ENCODE measurements around the gene HERC4. TPM values are rescaled to one million over a fixed set of nuclear protein-coding genes. Genes with fewer than 3 reads are reported as not detected.
"Not testable (repeated sequence)": the region's sequence is repeated elsewhere in the genome, so short reads cannot be mapped to it uniquely, and the experiment has no call there.

HERC4 gene
- total RNA-seq, 1 experiment from 2014 or later, result 39.4 TPM

DNA sequence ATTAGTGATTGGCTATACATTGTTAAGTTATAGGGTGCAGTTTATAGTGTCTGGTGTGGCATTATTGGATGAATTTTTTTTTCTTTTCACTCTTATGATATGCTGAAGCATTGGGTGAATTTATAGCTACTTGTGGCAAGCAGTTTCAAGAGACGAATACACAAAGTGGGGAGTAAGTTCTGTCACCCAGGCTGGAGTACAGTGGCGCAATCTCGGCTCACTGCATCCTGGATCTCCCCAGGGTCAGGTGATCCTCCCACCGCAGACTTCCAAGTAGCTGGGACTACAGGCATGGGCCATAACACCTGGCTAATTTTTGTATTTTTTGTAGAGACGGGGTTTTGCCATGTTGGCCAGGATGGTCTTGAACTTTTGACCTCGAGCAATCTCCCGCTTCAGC lies 196.9 kb downstream of the HERC4 start:
- ChIA-PET CTCF (interaction anchor here (0.5 to 2.3 kb wide), 2 partner anchors 90 to 718 kb away, joined by 4 to 8 read pairs; no protein-coding TSS in a partner anchor), POLR2A (interaction anchor here (0.6 to 1.4 kb wide), 2 partner anchors 16 to 22 kb away, joined by 3 to 4 read pairs; no protein-coding TSS in a partner anchor)
- no peaks in the 10 kb centered on the region for H3K36me3 Mint-ChIP-seq
- peak; percentile 38; the same call in 1 of the 2 replicates for ATAC-seq
- TF ChIP-seq ZNF671 (CRISPR knock-in tag; IDR thresholded peaks at IDR 0.05) (no peak), ZNF317 (CRISPR knock-in tag; IDR thresholded peaks at IDR 0.05; ENCODE audit: borderline replicate concordance, low read depth) (no peak), ZNF423 (CRISPR knock-in tag; IDR thresholded peaks at IDR 0.05) (no peak), OVOL2 (CRISPR knock-in tag; IDR thresholded peaks at IDR 0.05; ENCODE audit: borderline replicate concordance) (no peak), CREB1 (CRISPR knock-in tag; IDR thresholded peaks at IDR 0.05) (no peak), ZNF263 (CRISPR knock-in tag; IDR thresholded peaks at IDR 0.05; ENCODE audit: low read depth) (no peak)
- TF ChIP-seq, protein P1, sequence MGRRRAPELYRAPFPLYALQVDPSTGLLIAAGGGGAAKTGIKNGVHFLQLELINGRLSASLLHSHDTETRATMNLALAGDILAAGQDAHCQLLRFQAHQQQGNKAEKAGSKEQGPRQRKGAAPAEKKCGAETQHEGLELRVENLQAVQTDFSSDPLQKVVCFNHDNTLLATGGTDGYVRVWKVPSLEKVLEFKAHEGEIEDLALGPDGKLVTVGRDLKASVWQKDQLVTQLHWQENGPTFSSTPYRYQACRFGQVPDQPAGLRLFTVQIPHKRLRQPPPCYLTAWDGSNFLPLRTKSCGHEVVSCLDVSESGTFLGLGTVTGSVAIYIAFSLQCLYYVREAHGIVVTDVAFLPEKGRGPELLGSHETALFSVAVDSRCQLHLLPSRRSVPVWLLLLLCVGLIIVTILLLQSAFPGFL (CRISPR knock-in tag; IDR thresholded peaks at IDR 0.05; ENCODE audit: borderline replicate concordance), result no peak
- TF ChIP-seq, protein P2, sequence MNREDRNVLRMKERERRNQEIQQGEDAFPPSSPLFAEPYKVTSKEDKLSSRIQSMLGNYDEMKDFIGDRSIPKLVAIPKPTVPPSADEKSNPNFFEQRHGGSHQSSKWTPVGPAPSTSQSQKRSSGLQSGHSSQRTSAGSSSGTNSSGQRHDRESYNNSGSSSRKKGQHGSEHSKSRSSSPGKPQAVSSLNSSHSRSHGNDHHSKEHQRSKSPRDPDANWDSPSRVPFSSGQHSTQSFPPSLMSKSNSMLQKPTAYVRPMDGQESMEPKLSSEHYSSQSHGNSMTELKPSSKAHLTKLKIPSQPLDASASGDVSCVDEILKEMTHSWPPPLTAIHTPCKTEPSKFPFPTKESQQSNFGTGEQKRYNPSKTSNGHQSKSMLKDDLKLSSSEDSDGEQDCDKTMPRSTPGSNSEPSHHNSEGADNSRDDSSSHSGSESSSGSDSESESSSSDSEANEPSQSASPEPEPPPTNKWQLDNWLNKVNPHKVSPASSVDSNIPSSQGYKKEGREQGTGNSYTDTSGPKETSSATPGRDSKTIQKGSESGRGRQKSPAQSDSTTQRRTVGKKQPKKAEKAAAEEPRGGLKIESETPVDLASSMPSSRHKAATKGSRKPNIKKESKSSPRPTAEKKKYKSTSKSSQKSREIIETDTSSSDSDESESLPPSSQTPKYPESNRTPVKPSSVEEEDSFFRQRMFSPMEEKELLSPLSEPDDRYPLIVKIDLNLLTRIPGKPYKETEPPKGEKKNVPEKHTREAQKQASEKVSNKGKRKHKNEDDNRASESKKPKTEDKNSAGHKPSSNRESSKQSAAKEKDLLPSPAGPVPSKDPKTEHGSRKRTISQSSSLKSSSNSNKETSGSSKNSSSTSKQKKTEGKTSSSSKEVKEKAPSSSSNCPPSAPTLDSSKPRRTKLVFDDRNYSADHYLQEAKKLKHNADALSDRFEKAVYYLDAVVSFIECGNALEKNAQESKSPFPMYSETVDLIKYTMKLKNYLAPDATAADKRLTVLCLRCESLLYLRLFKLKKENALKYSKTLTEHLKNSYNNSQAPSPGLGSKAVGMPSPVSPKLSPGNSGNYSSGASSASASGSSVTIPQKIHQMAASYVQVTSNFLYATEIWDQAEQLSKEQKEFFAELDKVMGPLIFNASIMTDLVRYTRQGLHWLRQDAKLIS (CRISPR knock-in tag; IDR thresholded peaks at IDR 0.05; ENCODE audit: borderline replicate concordance), result no peak
- TF ChIP-seq, protein P3, sequence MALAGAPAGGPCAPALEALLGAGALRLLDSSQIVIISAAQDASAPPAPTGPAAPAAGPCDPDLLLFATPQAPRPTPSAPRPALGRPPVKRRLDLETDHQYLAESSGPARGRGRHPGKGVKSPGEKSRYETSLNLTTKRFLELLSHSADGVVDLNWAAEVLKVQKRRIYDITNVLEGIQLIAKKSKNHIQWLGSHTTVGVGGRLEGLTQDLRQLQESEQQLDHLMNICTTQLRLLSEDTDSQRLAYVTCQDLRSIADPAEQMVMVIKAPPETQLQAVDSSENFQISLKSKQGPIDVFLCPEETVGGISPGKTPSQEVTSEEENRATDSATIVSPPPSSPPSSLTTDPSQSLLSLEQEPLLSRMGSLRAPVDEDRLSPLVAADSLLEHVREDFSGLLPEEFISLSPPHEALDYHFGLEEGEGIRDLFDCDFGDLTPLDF (CRISPR knock-in tag; IDR thresholded peaks at IDR 0.05), result no peak
- DNase-seq (ENCODE audit: low spot score), result no peak
- no peak overlapping the region for H3K27ac Mint-ChIP-seq
- H3K27me3 Mint-ChIP-seq (ENCODE audit: low read depth), result no peaks in the 10 kb centered on the region
- peaks cover 3% of the 10 kb centered on the region for H3K4me1 Mint-ChIP-seq
- H3K9me3 Mint-ChIP-seq, result no peaks in the 10 kb centered on the region
- H3K4me3 Mint-ChIP-seq, result no peak overlapping the region

DNA sequence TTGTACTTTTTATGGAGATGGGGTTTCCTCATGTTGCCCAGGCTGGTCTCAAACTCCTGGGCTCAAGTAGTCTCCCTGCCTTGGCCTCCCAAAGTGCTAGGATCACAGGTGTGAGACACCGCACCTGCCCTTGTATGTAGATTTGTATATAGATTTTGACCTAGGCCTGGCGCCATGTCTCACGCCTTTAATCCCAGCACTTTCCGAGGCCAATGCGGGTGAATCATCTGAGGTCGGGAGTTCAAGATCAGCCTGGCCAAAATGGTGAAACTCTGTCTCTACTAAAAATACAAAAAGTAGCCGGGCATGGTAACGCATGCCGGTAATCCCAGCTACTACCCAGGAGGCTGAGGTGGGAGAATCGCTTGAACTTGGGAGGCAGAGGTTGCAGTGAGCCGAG lies 197.7 kb downstream of the HERC4 start:
- H3K27ac Mint-ChIP-seq; DNase-seq (ENCODE audit: low spot score); H3K36me3 Mint-ChIP-seq; H3K4me1 Mint-ChIP-seq; H3K27me3 Mint-ChIP-seq (ENCODE audit: low read depth); ATAC-seq; H3K4me3 Mint-ChIP-seq; POLR2A ChIA-PET; H3K9me3 Mint-ChIP-seq: not testable (repeated sequence)
- CTCF ChIA-PET, result interaction anchor here (0.6 to 2.3 kb wide), 3 partner anchors 89 to 573 kb away, joined by 3 to 8 read pairs (median 4); no protein-coding TSS in a partner anchor

DNA sequence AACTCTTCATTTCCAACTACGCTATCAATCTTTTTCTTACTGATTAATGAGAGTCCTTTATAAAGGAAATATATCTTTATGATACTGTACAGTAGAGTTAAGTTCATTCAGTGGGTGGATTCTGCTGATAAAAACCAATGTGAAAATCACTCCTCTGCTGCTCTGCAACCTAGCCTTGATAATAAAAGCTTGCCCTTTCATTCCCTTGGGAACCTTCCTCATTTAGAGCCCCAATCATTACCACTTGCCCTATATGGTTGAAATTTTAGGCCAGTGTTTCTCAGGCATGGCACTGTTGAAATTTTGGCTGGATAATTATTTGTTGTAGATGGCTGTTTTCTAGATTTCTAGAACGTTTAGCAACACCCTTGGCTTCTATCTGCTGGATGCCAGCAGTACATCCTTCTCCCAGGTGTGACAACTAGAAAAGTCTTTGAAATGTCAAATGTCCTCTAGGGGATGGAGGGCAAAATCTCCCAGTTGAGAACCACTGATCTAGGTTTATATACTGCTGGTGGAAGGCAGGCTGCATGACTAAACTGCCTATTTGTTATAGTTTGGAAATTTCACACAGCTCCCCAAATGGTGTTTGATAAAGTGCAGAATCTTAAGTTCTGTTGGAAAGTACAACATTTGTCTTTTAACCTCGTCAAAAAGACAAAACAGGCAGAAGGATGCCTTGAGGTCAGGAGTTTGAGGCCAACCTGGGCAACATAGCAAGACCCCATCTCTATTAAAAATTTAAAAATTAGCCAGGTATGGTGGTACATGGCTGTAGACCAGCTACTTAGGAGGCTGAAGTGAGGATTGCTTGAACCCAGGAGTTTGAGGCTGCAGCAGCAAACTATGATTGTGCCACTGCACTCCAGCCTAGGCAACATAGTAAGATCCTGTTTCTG lies 199.5 kb downstream of the HERC4 start:
- Mint-ChIP-seq H3K36me3 (no peaks in the 10 kb centered on the region), H3K27ac (peak overlapping the region; percentile 11; the same call in 1 of the 2 replicates), H3K4me3 (no peak overlapping the region), H3K4me1 (peaks cover 3% of the 10 kb centered on the region; the same call in 1 of the 2 replicates), H3K27me3 (ENCODE audit: low read depth) (no peaks in the 10 kb centered on the region), H3K9me3 (no peaks in the 10 kb centered on the region)
- DNase-seq (ENCODE audit: low spot score), result no peak
- ChIA-PET CTCF (no interaction called here), POLR2A (no interaction called here)
- TF ChIP-seq FOXP1 (CRISPR knock-in tag; IDR thresholded peaks at IDR 0.05; ENCODE audit: borderline replicate concordance), result no peak
- TF ChIP-seq ZNF121 (CRISPR knock-in tag; IDR thresholded peaks at IDR 0.05), result peak; percentile 57; the same call in 1 of the 2 replicates
- no peak for ATAC-seq

Other genes with a start within 250 kb of the HERC4 start
- 0.94 to 1.8 TPM (median 1.5 TPM) in 3 replicates for gene DNAJC12, start 237.1 kb downstream of the HERC4 start, total RNA-seq (2021)
- 51.3 to 55.5 TPM (median 53.9 TPM) in 3 replicates for gene SIRT1, start 190.6 kb downstream of the HERC4 start, total RNA-seq (2021)
- 0.05 TPM in 1 of 3 replicates, not detected in the others for gene MYPN, start 34.2 kb upstream of the HERC4 start, total RNA-seq (2021)
- gene ATOH7, start 156.8 kb upstream of the HERC4 start, total RNA-seq (2021), result 0.30 to 0.44 TPM (median 0.31 TPM) in 3 replicates

Measured in WTC11 (cell line).